T-cell (primary cell): ENCODE results near the gene C22orf15. TPM values are rescaled to one million over a fixed set of nuclear protein-coding genes. Genes with fewer than 3 reads are reported as not detected.

Source experiments
- total RNA-seq, 35 experiments: library from RNA in 6 of 35; stranded (reverse) in 6 of 35; fragments of 120-200 nt in 1 of 35; gene quantifications; one replicate each; pipeline versions ENCODE4 v1.2.1 to v1.2.4 and lab custom pipeline; 2013 to 2026

Gene C22orf15
- total RNA-seq, 5 donors from 2014 or later (not counting 1 experiment from before 2014, with no cell fraction given), result 0.58 to 2.2 (median 1.9) TPM

Other genes starting within 250 kb of the C22orf15 start
- gene IGLL1, start 182.7 kb upstream of the C22orf15 start, total RNA-seq, result under 1 TPM in 2 of 5 donors, not detected in 3; 0.30 to 0.64 TPM
- gene DRICH1, start 130.7 kb upstream of the C22orf15 start, total RNA-seq, result 1 to 10 TPM in 3 of 5 donors, under 1 TPM in 2; 0.26 to 2.7 (median 1.2) TPM
- 10 to 100 TPM; 10.6 to 28.9 (median 13.8) TPM for gene RGL4, start 72.0 kb upstream of the C22orf15 start, total RNA-seq
- 1 to 10 TPM; 3.2 to 6.4 (median 5.8) TPM for gene ZNF70, start 11.9 kb upstream of the C22orf15 start, total RNA-seq
- gene VPREB3, start 8.6 kb upstream of the C22orf15 start, total RNA-seq, result 1 to 10 TPM in 4 of 5 donors, not detected in 1; 1.5 to 2.6 (median 1.7) TPM
- 10 to 100 TPM; 26.1 to 66.3 (median 63.2) TPM for gene CHCHD10, start 5.0 kb downstream of the C22orf15 start, total RNA-seq
- 1 to 10 TPM; 1.6 to 5.3 (median 2.5) TPM for gene MMP11, start 9.9 kb downstream of the C22orf15 start, total RNA-seq
- gene SMARCB1, start 24.0 kb downstream of the C22orf15 start, total RNA-seq, result 10 to 100 TPM; 50.2 to 57.7 (median 54.3) TPM
- 1 to 10 TPM; 1.2 to 3.9 (median 2.8) TPM for gene DERL3, start 76.0 kb downstream of the C22orf15 start, total RNA-seq
- gene SLC2A11, start 94.9 kb downstream of the C22orf15 start, total RNA-seq, result 10 to 100 TPM; 16.2 to 24.2 (median 18.6) TPM
- gene MIF, start 131.4 kb downstream of the C22orf15 start, total RNA-seq, result 100 to 1,000 TPM; 182 to 334 (median 289) TPM
- not detected for gene GSTT2B, start 198.2 kb downstream of the C22orf15 start, total RNA-seq
- gene DDTL, start 203.9 kb downstream of the C22orf15 start, total RNA-seq, result 1 to 10 TPM in 4 of 5 donors, not detected in 1; 3.5 to 7.7 (median 3.9) TPM
- 100 to 1,000 TPM in 2 of 5 donors, 10 to 100 TPM in 3; 72.5 to 122 (median 94.3) TPM for gene DDT, start 211.5 kb downstream of the C22orf15 start, total RNA-seq
- gene GSTT2, start 217.1 kb downstream of the C22orf15 start, total RNA-seq, result not detected
- gene GSTT4, start 242.5 kb downstream of the C22orf15 start, total RNA-seq, result not detected
- gene CABIN1, start 248.3 kb downstream of the C22orf15 start, total RNA-seq, result 100 to 1,000 TPM; 134 to 158 (median 145) TPM